Measurements from ENCODE around the gene NOVA2.

GRCh38 chr19:45883881-45884681 lies 89.6 kb downstream of the NOVA2 start:
- TF ChIP-seq CTCF (IDR thresholded peaks at IDR 0.05 in 8 of 11, conservative IDR thresholded peaks at IDR 0.05 in 3 of 11), result no peak
- no peak for TF ChIP-seq POLR2AphosphoS5 (IDR thresholded peaks at IDR 0.05)
